ENCODE measurements around the gene PIK3C2A. TPM values are rescaled to one million over a fixed set of nuclear protein-coding genes. Genes with fewer than 3 reads are reported as not detected.

PIK3C2A gene
- polyA plus RNA-seq, 4 donors, result 62.1 to 75.8 (median 64.2) TPM

DNA sequence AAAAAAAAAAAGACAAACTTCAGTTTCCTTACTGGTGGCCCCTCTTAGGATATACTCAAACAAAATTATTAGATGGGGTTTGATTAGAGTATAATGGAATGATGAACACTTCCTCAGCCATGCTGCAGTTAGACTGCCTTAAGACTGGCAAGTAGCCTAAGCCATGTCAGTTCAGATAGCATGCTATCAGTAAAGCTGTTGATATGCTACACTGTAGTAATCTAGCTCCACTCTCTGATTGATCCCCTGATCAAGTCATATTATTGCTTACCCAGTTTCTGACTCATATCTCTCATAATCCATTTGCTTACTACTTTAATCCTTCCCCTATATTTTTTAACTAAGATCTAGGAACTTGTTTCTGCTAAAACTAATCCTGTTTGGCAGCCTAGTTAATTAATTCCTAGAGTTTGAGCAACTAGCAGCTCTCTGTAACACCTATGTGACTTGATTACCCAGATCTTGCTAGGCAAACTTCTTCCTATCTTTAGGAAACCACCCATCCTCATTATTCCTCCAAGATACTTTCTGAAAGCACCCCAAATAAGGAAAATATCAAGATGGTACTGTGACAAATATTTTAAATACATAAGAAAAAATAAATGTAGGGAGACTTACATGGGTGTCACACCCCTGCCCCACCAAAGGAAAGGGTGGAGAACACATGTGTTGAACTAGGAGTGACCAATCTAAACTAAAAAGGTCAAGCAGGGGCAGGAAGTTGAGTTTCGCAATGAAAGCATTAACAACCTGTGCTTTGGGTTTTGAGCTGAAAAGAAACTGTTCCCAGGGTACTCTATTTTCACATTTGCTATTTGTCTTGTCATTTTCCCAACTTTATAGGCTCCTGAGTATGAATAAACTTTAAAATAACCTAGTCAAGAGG is 43.2 kb downstream of the PIK3C2A start:
- no peak for DNase-seq (ENCODE audit: low read depth in 4 of 4, low spot score in 2 of 4)

DNA sequence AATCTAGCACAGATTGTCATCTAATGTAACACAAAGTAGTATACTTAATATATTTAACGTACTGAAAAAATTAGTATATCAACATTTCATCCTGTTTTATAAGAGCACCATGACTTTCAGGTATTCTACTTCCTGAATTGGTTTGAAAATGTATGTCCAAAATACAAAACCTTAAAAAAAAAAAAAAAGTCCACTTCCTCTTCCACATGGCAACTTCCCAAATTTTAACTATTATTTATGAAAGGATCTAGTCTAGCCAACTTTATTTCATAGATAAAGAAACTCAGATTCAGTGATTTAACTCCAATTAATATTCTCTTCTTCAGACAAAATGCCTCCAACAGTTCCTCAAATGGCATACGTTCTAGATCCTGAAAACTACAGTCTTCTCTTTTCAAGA is 44.0 kb downstream of the PIK3C2A start:
- DNase-seq (ENCODE audit: low read depth in 4 of 4, low spot score in 2 of 4), result no peak

DNA sequence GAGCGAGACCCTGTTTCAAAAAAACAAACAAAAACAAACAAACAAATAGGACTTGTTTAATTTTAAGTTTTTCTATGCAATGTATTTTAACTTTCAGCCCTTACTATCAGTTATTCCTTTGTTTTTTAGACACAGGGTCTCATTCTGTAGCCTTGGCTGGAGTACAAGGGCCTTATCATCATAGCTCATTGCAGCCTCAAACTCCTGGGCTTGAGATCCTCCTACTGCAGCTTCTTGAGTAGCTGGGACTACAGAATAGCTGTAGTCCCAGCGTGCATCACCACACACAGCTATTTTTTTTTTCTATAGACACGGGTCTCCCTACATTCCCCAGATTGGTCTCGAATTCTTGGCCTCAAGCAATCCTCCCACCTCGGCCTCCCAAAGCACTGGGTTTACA is 44.5 kb downstream of the PIK3C2A start:
- DNase-seq (ENCODE audit: low read depth in 4 of 4, low spot score in 2 of 4), result no peak

DNA sequence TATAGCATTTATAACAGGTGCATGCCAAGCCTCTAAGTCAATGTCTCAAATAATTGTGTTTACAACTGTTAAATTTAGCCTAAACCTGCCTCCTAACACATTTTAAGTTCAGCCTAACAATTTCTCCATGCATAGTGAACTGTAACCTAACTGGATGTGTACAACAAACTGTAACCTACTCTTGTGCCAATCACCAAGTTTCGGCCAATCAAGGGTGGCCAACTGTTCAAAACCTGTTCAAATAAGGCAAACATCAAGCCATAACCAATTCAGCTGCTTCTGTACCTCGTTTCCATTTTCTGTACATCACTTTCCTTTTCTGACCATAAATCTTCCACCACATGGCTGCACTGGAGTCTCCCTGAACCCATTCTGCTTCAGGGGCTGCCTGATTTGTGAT is 45.4 kb downstream of the PIK3C2A start:
- no peak for DNase-seq (ENCODE audit: low read depth in 4 of 4, low spot score in 2 of 4)

DNA sequence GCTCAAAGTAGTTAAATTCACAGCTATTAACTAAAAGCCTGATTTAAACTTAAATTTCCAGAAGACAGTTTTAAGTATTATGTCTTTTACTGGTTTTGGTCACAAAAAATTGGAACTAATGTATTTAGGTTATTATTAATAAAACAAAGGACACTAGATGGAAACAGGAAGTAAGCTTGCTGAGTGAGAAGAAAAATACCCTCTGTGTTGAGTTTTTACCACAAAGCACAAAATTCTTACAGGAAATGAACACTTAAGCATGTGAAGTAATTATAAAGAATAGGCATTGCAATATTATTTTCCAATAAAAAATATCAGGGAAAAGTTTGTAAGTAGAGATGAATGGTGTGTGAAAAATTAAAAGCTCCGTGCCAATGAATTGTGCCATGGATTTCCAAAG is 46.3 kb downstream of the PIK3C2A start:
- no peak for DNase-seq (ENCODE audit: low read depth in 4 of 4, low spot score in 2 of 4)

DNA sequence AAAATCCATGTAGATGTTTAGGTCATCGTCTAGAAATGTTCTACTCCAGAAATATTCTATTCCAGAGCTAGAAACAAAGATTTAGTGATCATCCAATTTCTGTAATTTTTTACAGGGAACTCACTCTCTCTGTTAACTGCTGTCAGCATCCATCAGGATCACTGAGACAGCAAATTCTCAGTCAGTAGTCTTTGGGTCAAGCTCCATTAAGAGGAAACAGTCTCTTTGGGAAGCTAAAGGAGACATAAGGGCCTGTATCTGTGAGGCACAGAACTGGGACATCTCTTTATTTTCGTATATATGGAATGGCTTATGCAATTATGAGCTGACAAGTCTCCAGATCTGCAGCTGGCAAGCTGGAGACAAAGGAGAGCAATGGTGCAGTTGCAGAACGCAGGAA is 48.3 kb downstream of the PIK3C2A start:
- DNase-seq (ENCODE audit: low read depth in 4 of 4, low spot score in 2 of 4), result no peak

Other genes starting within 250 kb of the PIK3C2A start
- 10 to 100 TPM; 34.0 to 59.3 (median 50.9) TPM for gene PLEKHA7, start 193.6 kb downstream of the PIK3C2A start, polyA plus RNA-seq (ENCODE audit: insufficient read length in 4 of 4)
- gene RPS13, start 130.3 kb downstream of the PIK3C2A start, polyA plus RNA-seq (ENCODE audit: insufficient read length in 4 of 4), result 1,000 to 10,000 TPM; 1,109 to 1,444 (median 1,288) TPM
- gene NUCB2, start 68.8 kb upstream of the PIK3C2A start, polyA plus RNA-seq (ENCODE audit: insufficient read length in 4 of 4), result 10 to 100 TPM; 60.5 to 90.5 (median 75.8) TPM
- gene NCR3LG1, start 143.8 kb upstream of the PIK3C2A start, polyA plus RNA-seq (ENCODE audit: insufficient read length in 4 of 4), result 1 to 10 TPM; 1.1 to 2.0 (median 1.5) TPM
- gene KCNJ11, start 180.7 kb upstream of the PIK3C2A start, polyA plus RNA-seq (ENCODE audit: insufficient read length in 4 of 4), result 1 to 10 TPM; 2.1 to 3.0 (median 2.7) TPM